Activated CD4-positive, CD25-positive, alpha-beta regulatory T cell treated with anti-CD3 and anti-CD28 coated beads, Interleukin-2, amount 50 U/mL, for 24 hours (primary cell): ENCODE data around the gene DUSP6.

ENCODE experiments used
- ATAC-seq, 2 donors: fragments of 150-1000 bp; cut with Tn5 transposase; one replicate each; pipeline ENCODE4 v1.10.0; 2021; ENCODE audit warnings: mild to moderate bottlenecking in 1 of 2, moderate library complexity in 1 of 2

The DUSP6 gene

DNA sequence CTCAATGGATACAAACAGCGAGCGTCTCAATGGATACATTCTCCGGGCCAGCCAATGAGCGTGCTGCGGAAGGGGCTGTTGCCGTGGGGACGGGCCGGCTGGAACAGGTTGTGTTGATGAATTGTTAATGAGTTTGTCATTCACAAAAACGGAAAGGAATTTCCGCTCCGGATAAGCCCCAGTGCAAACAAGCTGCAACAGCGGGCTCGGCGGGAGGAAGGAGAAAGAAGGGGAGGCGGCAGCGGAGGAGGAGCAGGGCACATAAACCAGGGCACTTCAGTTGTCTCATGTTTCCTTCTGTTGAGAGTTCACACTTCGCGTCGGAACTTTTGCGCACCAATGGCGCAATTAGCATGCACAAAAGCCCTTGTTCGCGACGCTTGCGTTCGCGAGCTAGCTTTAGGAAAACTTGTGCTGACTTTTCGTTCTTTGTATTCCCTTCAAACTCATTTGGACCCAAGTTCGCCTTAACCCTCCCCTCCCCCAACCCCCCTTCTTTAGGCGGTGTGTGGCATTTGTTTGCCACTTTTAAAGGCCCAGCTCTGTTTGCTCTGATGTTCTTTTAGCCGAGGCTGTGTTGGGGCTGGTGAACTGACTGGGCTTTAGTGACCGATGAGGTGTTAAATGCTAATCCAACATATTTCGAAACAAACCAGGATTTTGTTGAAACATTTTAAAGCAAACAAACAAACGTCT lies at the start of gene DUSP6:
TSS of gene DUSP6 (minus strand) at position 10 of the 696 bp plus-strand sequence. CDS start 462 bp downstream, outside the sequence.
- peak; percentile 82 to 83 for ATAC-seq

DNA sequence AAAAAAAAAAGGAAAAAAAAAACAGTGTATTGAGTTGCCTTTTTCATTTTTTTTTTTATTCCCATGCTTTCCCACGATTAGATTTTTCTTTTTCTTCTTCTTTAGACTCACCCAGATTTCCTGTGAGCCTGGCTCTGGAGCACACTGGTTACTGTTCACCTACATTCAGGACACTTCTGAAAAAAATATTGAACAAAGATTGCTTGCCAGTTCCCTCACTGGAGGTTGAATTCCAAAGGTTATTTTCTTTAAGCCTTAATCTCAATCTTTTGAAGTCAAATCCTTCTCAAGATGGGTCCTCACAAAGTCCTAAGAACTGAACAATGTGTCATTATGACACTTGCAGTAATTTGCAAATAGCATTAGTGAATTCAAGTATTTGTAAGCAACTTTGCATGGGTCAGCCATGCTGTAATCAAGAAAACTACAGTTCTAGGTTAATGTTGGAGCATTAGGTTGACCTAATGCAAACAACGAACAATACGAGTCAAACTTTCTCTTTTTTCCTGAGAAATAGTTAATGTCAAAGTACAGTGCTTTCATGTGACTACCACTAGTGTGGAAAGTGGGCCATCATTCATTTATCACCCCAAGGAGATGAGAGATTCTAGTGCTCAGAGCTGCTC lies 49.2 kb upstream of the DUSP6 start:
- no peak for ATAC-seq

- ATAC-seq: no peak
Measured at GRCh38 chr12:89400415-89400814, 48.1 kb upstream of the DUSP6 start.

- no peak for ATAC-seq
Measured at GRCh38 chr12:89395712-89396111, 43.4 kb upstream of the DUSP6 start.

- no peak for ATAC-seq
Measured at GRCh38 chr12:89393551-89394121, 41.3 kb upstream of the DUSP6 start.

- ATAC-seq: no peak
Measured at GRCh38 chr12:89392391-89392790, 40.1 kb upstream of the DUSP6 start.

DNA sequence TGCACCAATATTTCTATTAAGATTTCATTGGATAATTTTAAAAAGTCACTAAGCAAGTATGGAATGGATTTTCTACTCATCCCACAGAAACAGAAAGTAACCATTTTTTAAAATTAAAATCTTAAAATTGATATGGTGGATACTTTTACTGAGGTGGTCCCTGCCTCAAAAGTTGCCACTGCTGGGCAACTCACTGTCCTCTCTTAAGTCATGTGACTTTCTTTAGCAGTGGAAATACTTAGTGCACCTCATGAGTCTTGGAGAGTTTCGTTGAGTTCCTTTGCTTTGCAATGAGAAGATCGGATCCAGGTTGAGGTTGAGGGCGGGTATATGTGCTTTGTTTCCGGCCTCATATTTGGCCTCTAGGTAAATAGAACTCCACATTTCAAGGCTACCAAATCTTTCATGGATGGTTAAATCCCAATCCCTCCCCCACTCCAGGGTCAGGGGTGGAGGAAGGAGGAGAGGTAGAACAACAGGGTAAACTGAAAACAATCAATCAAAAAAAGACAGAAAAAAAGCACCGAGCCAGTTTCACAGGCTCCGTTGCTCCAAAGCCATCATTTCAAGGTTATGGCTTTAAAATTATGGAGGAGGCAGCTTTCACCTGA lies 39.5 kb upstream of the DUSP6 start:
- no peak for ATAC-seq

GRCh38 chr12:89390802-89391673 lies 38.7 kb upstream of the DUSP6 start:
- ATAC-seq: peak in 1 of 2 donors; percentile 59

DNA sequence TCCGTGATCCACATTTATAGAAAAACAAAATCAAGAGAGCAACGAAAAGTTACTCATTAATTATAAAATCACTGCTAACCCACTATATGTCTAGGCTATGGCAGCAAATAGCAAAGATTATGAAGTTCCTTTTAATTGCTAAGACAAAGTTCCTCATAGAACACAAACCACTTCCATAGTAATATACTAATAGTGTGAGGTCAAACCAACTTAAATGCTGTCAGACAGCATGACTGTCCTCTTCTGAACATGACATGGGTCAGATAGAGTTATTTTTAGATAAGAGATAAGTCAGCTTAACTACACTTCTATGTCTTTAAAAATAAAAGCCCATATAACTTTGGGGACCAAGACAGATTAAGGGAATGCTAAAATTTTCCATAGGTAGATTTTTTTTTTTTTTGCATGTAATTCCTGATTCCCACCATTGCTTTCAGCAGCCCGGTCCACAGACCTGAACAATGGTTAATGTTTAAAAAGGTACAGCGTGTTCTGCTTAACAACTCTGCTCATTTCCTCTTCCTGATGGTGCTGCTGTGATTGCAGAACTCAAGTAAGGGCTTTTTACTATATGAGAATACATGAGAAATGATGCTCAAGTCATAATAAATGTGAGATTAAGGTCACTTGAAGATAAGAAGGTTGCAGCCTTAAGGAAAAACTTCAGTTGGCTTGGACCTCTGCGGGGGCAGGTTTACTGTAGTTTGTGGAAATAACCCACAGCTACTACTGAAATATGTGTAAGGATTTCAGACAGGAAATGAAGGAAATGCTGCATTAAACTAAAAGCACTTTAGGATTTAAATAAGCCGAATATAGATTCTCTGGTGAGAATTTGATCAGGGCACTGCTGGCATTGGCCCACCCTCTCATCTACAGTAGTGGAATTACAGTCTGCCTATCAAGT lies 37.7 kb upstream of the DUSP6 start:
- ATAC-seq: peak in 1 of 2 donors; percentile 32

- no peak for ATAC-seq
Measured at GRCh38 chr12:89386138-89386537, 33.8 kb upstream of the DUSP6 start.

GRCh38 chr12:89384807-89385206 lies 32.5 kb upstream of the DUSP6 start:
- no peak for ATAC-seq

GRCh38 chr12:89384050-89384758 lies 31.9 kb upstream of the DUSP6 start:
- no peak for ATAC-seq

DNA sequence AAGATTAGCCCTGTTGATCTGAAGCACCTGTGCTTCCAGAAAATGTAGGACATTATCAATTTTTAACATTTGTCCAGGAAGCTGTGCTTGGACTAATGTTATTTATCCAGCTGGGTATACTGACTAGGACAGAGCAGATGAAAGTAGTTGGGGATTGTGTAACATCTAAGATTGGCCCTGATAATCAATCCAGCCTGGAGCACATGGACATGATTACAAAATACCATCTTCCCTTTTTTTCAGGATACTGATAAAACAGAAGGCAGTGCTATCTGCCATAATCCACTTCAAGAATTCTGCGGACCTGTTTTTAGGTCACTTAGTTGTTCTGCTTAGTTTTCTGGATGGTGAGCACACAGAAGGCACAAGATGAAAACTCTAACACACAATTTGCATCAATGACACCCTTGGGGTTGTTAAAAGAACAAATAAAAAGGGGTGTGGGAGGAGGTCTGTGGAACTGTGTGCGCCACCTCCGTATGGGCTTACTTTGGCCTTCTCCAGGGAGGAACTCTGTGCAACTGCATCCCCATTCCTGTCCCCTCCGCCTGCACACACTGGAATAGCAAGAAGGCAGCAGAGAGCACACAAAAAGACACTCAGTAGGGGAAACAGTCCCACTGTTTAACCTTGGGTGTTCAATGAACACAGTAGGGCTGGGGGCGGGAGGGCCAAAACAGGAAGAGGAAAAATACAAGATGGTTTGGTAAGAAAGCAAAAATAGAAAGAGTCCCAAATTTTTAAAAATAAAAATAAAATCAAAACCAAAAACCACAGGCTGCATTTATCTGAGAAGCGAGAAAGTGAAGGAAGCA lies 31.1 kb upstream of the DUSP6 start:
- ATAC-seq: no peak

- ATAC-seq: no peak
Measured at GRCh38 chr12:89382328-89382727, 30.0 kb upstream of the DUSP6 start.

DNA sequence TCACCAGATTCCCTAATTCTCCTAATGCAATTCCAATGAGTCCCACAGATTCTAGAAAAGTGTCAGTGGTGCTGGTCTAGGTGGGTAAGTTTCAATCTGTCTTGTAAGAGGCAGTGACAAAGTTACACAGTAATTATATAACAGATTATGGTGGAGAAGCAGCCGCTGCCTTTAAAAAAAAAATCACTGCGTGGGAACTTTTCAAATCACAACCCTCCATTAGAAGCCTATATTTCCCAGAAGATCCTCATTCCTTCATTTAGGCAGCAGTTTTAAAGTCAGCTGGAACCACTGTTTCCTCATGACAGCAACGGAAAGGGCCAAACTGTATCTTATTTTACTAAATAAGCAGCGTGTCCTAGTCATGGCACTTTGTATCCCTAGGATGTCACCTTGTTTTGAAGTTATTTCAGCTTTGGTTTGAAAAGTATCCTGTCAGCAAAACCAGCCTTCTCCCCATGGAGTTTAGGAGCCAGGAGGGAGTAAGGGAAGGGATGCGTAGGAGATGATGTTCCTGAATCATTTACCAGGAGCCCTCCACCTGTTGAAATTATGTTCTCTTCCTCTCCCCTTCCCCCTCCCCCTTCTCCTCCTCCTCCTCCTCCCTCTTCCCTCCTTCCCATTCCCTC lies 27.7 kb upstream of the DUSP6 start:
- ATAC-seq: no peak

DNA sequence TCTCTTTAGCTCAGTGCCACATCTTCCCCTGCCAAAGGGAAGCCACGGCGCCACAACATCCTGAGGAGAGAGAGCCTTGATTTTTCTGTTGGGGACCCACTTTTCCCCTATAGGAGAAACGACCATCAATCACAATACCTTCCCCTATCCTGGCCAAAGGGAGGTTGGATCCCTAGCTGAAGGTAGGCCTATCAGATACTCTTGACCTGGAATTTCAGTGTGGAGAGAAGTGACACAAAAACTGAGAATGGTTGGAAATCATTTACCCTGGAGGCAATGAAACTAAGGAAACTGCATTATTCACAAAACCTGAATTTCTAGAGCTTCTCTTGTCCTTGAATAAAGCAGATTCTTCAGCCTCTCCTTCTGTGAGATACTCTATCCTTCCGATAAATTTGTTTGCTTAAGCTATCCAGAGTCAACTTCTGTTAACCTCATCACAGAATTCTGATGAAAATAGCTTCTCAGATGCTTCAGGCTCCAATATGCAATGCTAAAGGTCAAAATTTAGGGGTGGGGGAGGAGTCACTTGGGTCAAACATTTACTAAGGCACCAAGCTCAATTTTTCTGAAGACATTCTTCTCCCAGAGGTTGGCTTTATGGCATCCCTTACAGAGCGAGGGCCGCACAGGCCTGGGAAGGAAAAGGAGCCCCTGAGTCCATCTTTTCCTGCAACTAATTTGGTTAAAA lies 27.0 kb upstream of the DUSP6 start:
- no peak for ATAC-seq

GRCh38 chr12:89376844-89377243 lies 24.5 kb upstream of the DUSP6 start:
- ATAC-seq: no peak

- ATAC-seq: no peak
Measured at GRCh38 chr12:89376202-89376529, 23.9 kb upstream of the DUSP6 start.
